Upper lobe of right lung (tissue), 1 donor: ENCODE data around the gene GUCY1A2. TPM values are rescaled to one million over a fixed set of nuclear protein-coding genes. Genes with fewer than 3 reads are reported as not detected.
A peak's percentile ranks its signal among the peaks of the same experiment; 100 is the strongest.

Source experiments
- ATAC-seq: fragments of 200-7000 bp; cut with Tn5 transposase; one replicate; pipeline ENCODE4 v1.9.1; 2020; ENCODE audit warnings: mild to moderate bottlenecking, moderate library complexity
- DNase-seq: peaks from one replicate; pipeline ENCODE4 v3.0.0-alpha.2; 2020
- H3K27ac ChIP-seq: fragments of 200-600 bp; one replicate; pipeline ENCODE4 v1.8.0; 2022
- H3K27me3 ChIP-seq: fragments of 200-600 bp; one replicate; pipeline ENCODE4 v1.8.0; 2022; ENCODE audit warnings: mild to moderate bottlenecking
- H3K36me3 ChIP-seq: fragments of 200-600 bp; one replicate; pipeline ENCODE4 v1.8.0; 2022
- H3K4me1 ChIP-seq: fragments of 200-600 bp; one replicate; pipeline ENCODE4 v1.8.0; 2022
- H3K4me3 ChIP-seq: fragments of 200-600 bp; one replicate; pipeline ENCODE4 v1.8.0; 2022; ENCODE audit warnings: mild to moderate bottlenecking
- H3K9me3 ChIP-seq: fragments of 200-600 bp; one replicate; pipeline ENCODE4 v1.8.0; 2022
- CTCF ChIP-seq: fragments of 200-600 bp; IDR thresholded peaks from one replicate; pipeline ENCODE4 v1.8.0; 2022; ENCODE audit warnings: antibody characterized with exemption
- intact Hi-C: fragments of 100-400 bp; cut with DNase I; formaldehyde crosslinking; loops from one replicate; pipeline ENCODE4 v1.11.0; 2022
- total RNA-seq: library from RNA; stranded (reverse); fragmentation: NEBNext Ultra II Directional; extraction: Animal tissue kit (Norgen Biotek cat#: 25700); gene quantifications from one replicate; pipeline ENCODE4 v1.2.1, GENCODE V29; 2021
- donor health status: DM: no; HTN: yes; CAD: no; lungs with severe emphysema.

GUCY1A2 gene
- total RNA-seq, 1 donor from 2014 or later, result 31.1 TPM

GRCh38 chr11:106943089-106943488, 75.2 kb downstream of the GUCY1A2 start:
- Histone ChIP-seq H3K27ac (no peak overlapping the region), H3K4me1 (no peaks in the 10 kb centered on the region), H3K4me3 (no peak overlapping the region), H3K27me3 (no peaks in the 10 kb centered on the region), H3K9me3 (no peaks in the 10 kb centered on the region), H3K36me3 (no peaks in the 10 kb centered on the region)
- DNase-seq (no peak), ATAC-seq (no peak)
- no peak for TF ChIP-seq CTCF
- intact Hi-C loops, result no loop called here

- no peak for ATAC-seq
- no peak for TF ChIP-seq CTCF
- Histone ChIP-seq H3K27ac (no peak overlapping the region), H3K27me3 (no peaks in the 10 kb centered on the region), H3K9me3 (no peaks in the 10 kb centered on the region), H3K4me1 (no peaks in the 10 kb centered on the region), H3K36me3 (no peaks in the 10 kb centered on the region), H3K4me3 (no peak overlapping the region)
- no peak for DNase-seq
- intact Hi-C loops, result no loop called here
Observed at GRCh38 chr11:106939157-106939556, 79.1 kb downstream of the GUCY1A2 start.

- Histone ChIP-seq H3K27me3 (no peaks in the 10 kb centered on the region), H3K27ac (no peak overlapping the region), H3K36me3 (no peaks in the 10 kb centered on the region), H3K4me3 (no peak overlapping the region), H3K4me1 (no peaks in the 10 kb centered on the region), H3K9me3 (no peaks in the 10 kb centered on the region)
- DNase-seq, result no peak
- no peak for TF ChIP-seq CTCF
- intact Hi-C loops, result no loop called here
- ATAC-seq, result no peak
Observed at GRCh38 chr11:106937111-106937510, 81.2 kb downstream of the GUCY1A2 start.

- Histone ChIP-seq H3K4me1 (no peaks in the 10 kb centered on the region), H3K27ac (no peak overlapping the region), H3K36me3 (no peaks in the 10 kb centered on the region), H3K4me3 (no peak overlapping the region), H3K27me3 (no peaks in the 10 kb centered on the region), H3K9me3 (no peaks in the 10 kb centered on the region)
- ATAC-seq (no peak), DNase-seq (no peak)
- intact Hi-C loops, result no loop called here
- TF ChIP-seq CTCF, result no peak
Observed at GRCh38 chr11:106925245-106925644, 93.0 kb downstream of the GUCY1A2 start.

- TF ChIP-seq CTCF, result no peak
- Histone ChIP-seq H3K36me3 (no peaks in the 10 kb centered on the region), H3K4me1 (no peaks in the 10 kb centered on the region), H3K27me3 (no peaks in the 10 kb centered on the region), H3K4me3 (no peak overlapping the region), H3K9me3 (no peaks in the 10 kb centered on the region), H3K27ac (no peak overlapping the region)
- intact Hi-C loops, result no loop called here
- DNase-seq, result no peak
- ATAC-seq, result no peak
Observed at GRCh38 chr11:106920899-106921509, 97.3 kb downstream of the GUCY1A2 start.

GRCh38 chr11:106917973-106918372, 100.3 kb downstream of the GUCY1A2 start:
- Histone ChIP-seq H3K27ac (no peak overlapping the region), H3K27me3 (no peaks in the 10 kb centered on the region), H3K9me3 (no peaks in the 10 kb centered on the region), H3K36me3 (no peaks in the 10 kb centered on the region), H3K4me1 (no peaks in the 10 kb centered on the region), H3K4me3 (no peak overlapping the region)
- peak; percentile 8 for TF ChIP-seq CTCF
- DNase-seq (no peak), ATAC-seq (no peak)
- intact Hi-C loops, result no loop called here
